ENCODE results near the gene SIGLEC8. TPM values are rescaled to one million over a fixed set of nuclear protein-coding genes. Genes with fewer than 3 reads are reported as not detected.

The SIGLEC8 gene
- total RNA-seq, 1 experiment from 2014 or later, result not detected

GRCh38 chr19:51434456-51434855, 23.8 kb downstream of the SIGLEC8 start:
- POLR2A ChIA-PET, result no interaction called here
- no peak for DNase-seq
- no TSS peak for BruUV-seq (replicated peaks)
- intact Hi-C loops (cut with micrococcal nuclease; ENCODE audit: unreplicated experiment), result no loop called here
- CTCF ChIA-PET, result no interaction called here
- Mint-ChIP-seq H3K4me3 (ENCODE audit: unreplicated experiment) (no peak overlapping the region), H3K9me3 (ENCODE audit: unreplicated experiment) (no peaks in the 10 kb centered on the region), H3K27ac (ENCODE audit: unreplicated experiment) (no peak overlapping the region), H3K27me3 (ENCODE audit: insufficient read depth, unreplicated experiment) (peaks cover 16% of the 10 kb centered on the region), H3K4me1 (ENCODE audit: low read depth, unreplicated experiment) (no peaks in the 10 kb centered on the region), H3K36me3 (ENCODE audit: insufficient read depth, unreplicated experiment) (no peaks in the 10 kb centered on the region)
- no peak overlapping the region for H3K4me3 ChIP-seq (ENCODE audit: low read depth, low read length)
- no peaks in the 10 kb centered on the region for H3K27me3 ChIP-seq (replicated peaks; ENCODE audit: control insufficient read depth, insufficient read depth, low read length)
- peaks cover 6% of the 10 kb centered on the region for H3K4me1 ChIP-seq
- TF ChIP-seq CTCF (IDR thresholded peaks at IDR 0.05; ENCODE audit: insufficient read depth in 1 of 2, low read depth in 1 of 2, low read length in 1 of 2, severe bottlenecking in 1 of 2, unreplicated experiment in 1 of 2), result no peak
- no peaks in the 10 kb centered on the region for H3K36me3 ChIP-seq (ENCODE audit: control insufficient read depth, insufficient read depth, low read length)
- no peaks in the 10 kb centered on the region for H3K9me3 ChIP-seq

GRCh38 chr19:51433043-51433442, 25.2 kb downstream of the SIGLEC8 start:
- Mint-ChIP-seq H3K36me3 (ENCODE audit: insufficient read depth, unreplicated experiment) (no peaks in the 10 kb centered on the region), H3K9me3 (ENCODE audit: unreplicated experiment) (peaks cover 10% of the 10 kb centered on the region), H3K27ac (ENCODE audit: unreplicated experiment) (no peak overlapping the region), H3K4me3 (ENCODE audit: unreplicated experiment) (no peak overlapping the region), H3K27me3 (ENCODE audit: insufficient read depth, unreplicated experiment) (peaks cover 27% of the 10 kb centered on the region), H3K4me1 (ENCODE audit: low read depth, unreplicated experiment) (no peaks in the 10 kb centered on the region)
- H3K4me3 ChIP-seq (ENCODE audit: low read depth, low read length), result no peak overlapping the region
- H3K27me3 ChIP-seq (replicated peaks; ENCODE audit: control insufficient read depth, insufficient read depth, low read length), result no peaks in the 10 kb centered on the region
- POLR2A ChIA-PET, result no interaction called here
- BruUV-seq (replicated peaks), result no TSS peak
- TF ChIP-seq CTCF (IDR thresholded peaks at IDR 0.05; ENCODE audit: insufficient read depth in 1 of 2, low read depth in 1 of 2, low read length in 1 of 2, severe bottlenecking in 1 of 2, unreplicated experiment in 1 of 2), result no peak
- H3K4me1 ChIP-seq, result no peaks in the 10 kb centered on the region
- CTCF ChIA-PET, result no interaction called here
- no peaks in the 10 kb centered on the region for H3K9me3 ChIP-seq
- intact Hi-C loops (cut with micrococcal nuclease; ENCODE audit: unreplicated experiment), result no loop called here
- no peak for DNase-seq
- no peaks in the 10 kb centered on the region for H3K36me3 ChIP-seq (ENCODE audit: control insufficient read depth, insufficient read depth, low read length)

GRCh38 chr19:51431124-51431523, 27.1 kb downstream of the SIGLEC8 start:
- H3K4me3 Mint-ChIP-seq (ENCODE audit: unreplicated experiment), result no peak overlapping the region
- Histone ChIP-seq H3K9me3 (no peaks in the 10 kb centered on the region), H3K27me3 (replicated peaks; ENCODE audit: control insufficient read depth, insufficient read depth, low read length) (no peaks in the 10 kb centered on the region), H3K36me3 (ENCODE audit: control insufficient read depth, insufficient read depth, low read length) (no peaks in the 10 kb centered on the region), H3K4me3 (ENCODE audit: low read depth, low read length) (no peak overlapping the region), H3K4me1 (no peaks in the 10 kb centered on the region)
- POLR2A ChIA-PET, result no interaction called here
- peaks cover 10% of the 10 kb centered on the region for H3K9me3 Mint-ChIP-seq (ENCODE audit: unreplicated experiment)
- H3K4me1 Mint-ChIP-seq (ENCODE audit: low read depth, unreplicated experiment), result no peaks in the 10 kb centered on the region
- no peak for DNase-seq
- no peak overlapping the region for H3K27ac Mint-ChIP-seq (ENCODE audit: unreplicated experiment)
- no TSS peak for BruUV-seq (replicated peaks)
- CTCF ChIA-PET, result interaction anchor here (1.0 kb wide), 1 partner anchor 9 kb away, joined by 5 read pairs; no protein-coding TSS in a partner anchor
- no peaks in the 10 kb centered on the region for H3K36me3 Mint-ChIP-seq (ENCODE audit: insufficient read depth, unreplicated experiment)
- no peak for TF ChIP-seq CTCF (IDR thresholded peaks at IDR 0.05; ENCODE audit: insufficient read depth in 1 of 2, low read depth in 1 of 2, low read length in 1 of 2, severe bottlenecking in 1 of 2, unreplicated experiment in 1 of 2)
- peaks cover 23% of the 10 kb centered on the region for H3K27me3 Mint-ChIP-seq (ENCODE audit: insufficient read depth, unreplicated experiment)
- intact Hi-C loops (cut with micrococcal nuclease; ENCODE audit: unreplicated experiment), result no loop called here
